Right atrium auricular region (tissue), 2 donors: ENCODE results near the gene ARF1. TPM values are rescaled to one million over a fixed set of nuclear protein-coding genes. Genes with fewer than 3 reads are reported as not detected.

ENCODE experiments used
- DNase-seq: peaks from one replicate; pipeline ENCODE4 v3.0.0-alpha.2; 2019; ENCODE audit warnings: low spot score
- H3K27ac ChIP-seq, 2 donors: fragments of 200-600 bp; sonication (generic); 1 replicate in 1 of 2; 2 replicates in 1 of 2; pipeline ENCODE4 v1.5.1; 2016 to 2019
- H3K27me3 ChIP-seq, 2 donors: fragments of 200-600 bp; sonication (generic); one replicate each; pipeline versions ENCODE4 v1.5.1 to v1.6.0; 2017 to 2019
- H3K36me3 ChIP-seq: fragments of 200-600 bp; sonication (generic); one replicate; pipeline ENCODE4 v1.5.1; 2016
- H3K4me1 ChIP-seq, 2 donors: fragments of 200-600 bp; sonication (generic); one replicate each; pipeline versions ENCODE4 v1.5.1 to v1.6.0; 2017 to 2019
- H3K4me3 ChIP-seq, 2 donors: fragments of 200-600 bp; sonication (generic); 1 replicate in 1 of 2; 2 replicates in 1 of 2; pipeline ENCODE4 v1.5.1; 2017 to 2019; ENCODE audit warnings: mild to moderate bottlenecking in 1 of 2, moderate library complexity in 1 of 2
- H3K9me3 ChIP-seq, 2 donors: fragments of 200-600 bp; sonication (generic); one replicate each; pipeline ENCODE4 v1.5.1; 2019
- CTCF ChIP-seq, 2 donors: fragments of 200-600 bp; sonication (generic); IDR thresholded peaks; one replicate each; pipeline ENCODE4 v1.5.1; 2019; ENCODE audit warnings: antibody characterized with exemption in 2 of 2
- total RNA-seq, 2 donors: library from RNA; depleted of rRNA; stranded (reverse); fragments of >200 nt; gene quantifications; one replicate each; pipeline ENCODE4 v1.1.0, GENCODE V29; 2016

Gene ARF1
- total RNA-seq, 2 donors from 2014 or later = 375 to 422 TPM

GRCh38 chr1:228046421-228047182 is 35.9 kb upstream of the ARF1 start:
- Histone ChIP-seq H3K9me3 (no peaks in the 10 kb centered on the region), H3K27ac (no peak overlapping the region), H3K4me1 (no peaks in the 10 kb centered on the region), H3K4me3 (no peak overlapping the region), H3K27me3 (no peaks in the 10 kb centered on the region), H3K36me3 (no peaks in the 10 kb centered on the region)
- DNase-seq = no peak
- no peak for TF ChIP-seq CTCF (IDR thresholded peaks at IDR 0.05)

DNA sequence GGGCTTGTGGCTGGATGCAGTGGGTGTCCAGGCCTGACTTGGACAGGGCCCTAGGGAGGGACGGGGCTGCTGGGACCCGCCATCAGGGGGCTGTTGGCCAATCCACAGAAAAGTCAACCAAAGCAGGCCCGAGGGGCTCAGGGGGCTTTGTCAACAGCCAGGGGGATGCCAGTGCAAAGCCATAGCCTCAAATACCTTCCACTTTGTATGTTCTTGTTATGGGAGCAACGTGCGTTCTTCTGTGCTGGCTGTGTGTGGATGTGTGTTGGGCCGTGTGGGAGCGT is 35.4 kb upstream of the ARF1 start:
- no peak for DNase-seq
- Histone ChIP-seq H3K27ac (no peak overlapping the region), H3K9me3 (no peaks in the 10 kb centered on the region), H3K27me3 (no peaks in the 10 kb centered on the region), H3K4me1 (no peaks in the 10 kb centered on the region), H3K36me3 (no peaks in the 10 kb centered on the region), H3K4me3 (no peak overlapping the region)
- no peak for TF ChIP-seq CTCF (IDR thresholded peaks at IDR 0.05)

GRCh38 chr1:228048120-228048519 is 34.4 kb upstream of the ARF1 start:
- Histone ChIP-seq H3K36me3 (no peaks in the 10 kb centered on the region), H3K27ac (no peak overlapping the region), H3K4me1 (no peaks in the 10 kb centered on the region), H3K4me3 (no peak overlapping the region), H3K9me3 (no peaks in the 10 kb centered on the region), H3K27me3 (no peaks in the 10 kb centered on the region)
- DNase-seq = no peak
- no peak for TF ChIP-seq CTCF (IDR thresholded peaks at IDR 0.05)

DNA sequence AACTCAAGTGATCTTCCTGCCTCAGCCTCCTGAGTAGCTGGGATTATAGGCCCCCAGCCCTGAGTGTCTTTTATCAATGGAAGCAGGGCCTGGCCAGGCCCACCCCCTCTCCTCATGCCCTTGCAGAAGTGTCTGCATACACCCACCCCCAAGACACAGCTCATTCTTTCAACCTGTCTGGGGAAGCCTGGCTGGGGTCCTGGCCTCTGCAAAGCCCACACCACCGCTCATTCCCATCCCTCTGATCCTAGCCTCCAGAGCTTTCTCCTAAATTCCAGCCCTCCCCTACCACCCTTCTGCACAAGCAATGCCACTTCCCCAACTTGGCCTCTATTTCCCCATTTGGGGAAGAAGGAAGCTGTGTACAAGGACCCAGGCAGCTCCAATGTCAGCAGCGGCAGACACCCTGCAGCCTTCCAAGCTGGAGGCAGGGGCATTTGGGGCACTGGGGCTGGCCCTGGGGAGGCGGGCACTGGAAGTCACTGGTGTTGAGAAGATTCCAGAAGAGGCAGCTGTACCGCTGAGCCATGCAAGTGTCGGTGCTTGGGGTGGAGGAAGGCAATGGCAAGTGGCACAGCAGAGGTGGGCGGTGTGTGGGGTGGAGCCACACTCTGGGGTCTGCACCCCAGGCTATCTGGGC is 33.7 kb upstream of the ARF1 start:
- no peaks in the 10 kb centered on the region for H3K36me3 ChIP-seq
- no peak for DNase-seq
- no peak overlapping the region for H3K4me3 ChIP-seq
- TF ChIP-seq CTCF (IDR thresholded peaks at IDR 0.05) = no peak
- no peaks in the 10 kb centered on the region for H3K27me3 ChIP-seq
- H3K4me1 ChIP-seq = no peaks in the 10 kb centered on the region
- H3K27ac ChIP-seq = no peak overlapping the region
- peaks cover 0 to 4% of the 10 kb centered on the region in 2 donors for H3K9me3 ChIP-seq

GRCh38 chr1:228050571-228051231 is 31.8 kb upstream of the ARF1 start:
- Histone ChIP-seq H3K36me3 (no peaks in the 10 kb centered on the region), H3K4me1 (no peaks in the 10 kb centered on the region), H3K4me3 (no peak overlapping the region), H3K27ac (no peak overlapping the region), H3K27me3 (no peaks in the 10 kb centered on the region), H3K9me3 (peaks cover 0 to 11% of the 10 kb centered on the region in 2 donors)
- TF ChIP-seq CTCF (IDR thresholded peaks at IDR 0.05) = no peak
- no peak for DNase-seq
